ENCODE measurements around the gene GCNT4. TPM values are rescaled to one million over a fixed set of nuclear protein-coding genes. Genes with fewer than 3 reads are reported as not detected.

The GCNT4 gene
- polyA plus RNA-seq (2012; ENCODE audit: insufficient read length, low read depth): not detected

GRCh38 chr5:75052192-75053053 lies at the start of gene GCNT4:
TSS of gene GCNT4 (minus strand) at chr5:75052558. CDS start at chr5:75030037, 22,521 bp downstream.
- TF ChIP-seq, protein P1, sequence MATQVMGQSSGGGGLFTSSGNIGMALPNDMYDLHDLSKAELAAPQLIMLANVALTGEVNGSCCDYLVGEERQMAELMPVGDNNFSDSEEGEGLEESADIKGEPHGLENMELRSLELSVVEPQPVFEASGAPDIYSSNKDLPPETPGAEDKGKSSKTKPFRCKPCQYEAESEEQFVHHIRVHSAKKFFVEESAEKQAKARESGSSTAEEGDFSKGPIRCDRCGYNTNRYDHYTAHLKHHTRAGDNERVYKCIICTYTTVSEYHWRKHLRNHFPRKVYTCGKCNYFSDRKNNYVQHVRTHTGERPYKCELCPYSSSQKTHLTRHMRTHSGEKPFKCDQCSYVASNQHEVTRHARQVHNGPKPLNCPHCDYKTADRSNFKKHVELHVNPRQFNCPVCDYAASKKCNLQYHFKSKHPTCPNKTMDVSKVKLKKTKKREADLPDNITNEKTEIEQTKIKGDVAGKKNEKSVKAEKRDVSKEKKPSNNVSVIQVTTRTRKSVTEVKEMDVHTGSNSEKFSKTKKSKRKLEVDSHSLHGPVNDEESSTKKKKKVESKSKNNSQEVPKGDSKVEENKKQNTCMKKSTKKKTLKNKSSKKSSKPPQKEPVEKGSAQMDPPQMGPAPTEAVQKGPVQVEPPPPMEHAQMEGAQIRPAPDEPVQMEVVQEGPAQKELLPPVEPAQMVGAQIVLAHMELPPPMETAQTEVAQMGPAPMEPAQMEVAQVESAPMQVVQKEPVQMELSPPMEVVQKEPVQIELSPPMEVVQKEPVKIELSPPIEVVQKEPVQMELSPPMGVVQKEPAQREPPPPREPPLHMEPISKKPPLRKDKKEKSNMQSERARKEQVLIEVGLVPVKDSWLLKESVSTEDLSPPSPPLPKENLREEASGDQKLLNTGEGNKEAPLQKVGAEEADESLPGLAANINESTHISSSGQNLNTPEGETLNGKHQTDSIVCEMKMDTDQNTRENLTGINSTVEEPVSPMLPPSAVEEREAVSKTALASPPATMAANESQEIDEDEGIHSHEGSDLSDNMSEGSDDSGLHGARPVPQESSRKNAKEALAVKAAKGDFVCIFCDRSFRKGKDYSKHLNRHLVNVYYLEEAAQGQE (IDR thresholded peaks at IDR 0.05; ENCODE audit: insufficient read depth in 1 of 2, low read depth in 2 of 2, low read length in 2 of 2): no peak
- TF ChIP-seq TAF1 (IDR thresholded peaks at IDR 0.05; ENCODE audit: borderline replicate concordance, insufficient read depth, low read length) (no peak), FOXP2 (optimal IDR thresholded peaks at IDR 0.05; ENCODE audit: borderline replicate concordance, extremely low read depth, extremely low read length, insufficient read depth) (no peak), POLR2AphosphoS5 (IDR thresholded peaks at IDR 0.05; ENCODE audit: low read depth, low read length) (no peak), SIN3A (IDR thresholded peaks at IDR 0.05; ENCODE audit: borderline replicate concordance, insufficient read depth, low read length) (no peak)

DNA sequence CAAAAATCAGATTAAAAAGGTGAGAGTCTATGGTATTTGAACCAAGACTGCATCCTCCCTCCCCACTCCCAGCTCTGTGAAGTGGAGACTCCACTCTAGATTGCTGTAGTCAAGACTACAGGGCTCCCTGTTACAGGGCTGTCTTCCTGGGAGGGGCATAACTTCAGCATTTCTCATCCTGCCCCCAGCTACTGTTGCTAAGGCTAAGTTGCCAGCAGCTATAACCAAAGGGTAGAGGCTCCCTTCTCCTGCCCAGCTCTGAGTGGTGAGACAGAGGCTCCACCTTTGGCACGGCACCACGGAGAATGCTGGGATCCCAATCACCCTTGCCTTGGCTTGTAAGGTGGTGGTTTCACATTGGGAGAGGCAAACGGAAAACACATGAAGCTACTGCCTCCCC lies 39.2 kb upstream of the GCNT4 start:
- no peak for TF ChIP-seq POLR2AphosphoS5 (IDR thresholded peaks at IDR 0.05; ENCODE audit: low read depth, low read length)
- no peak for TF ChIP-seq TAF1 (IDR thresholded peaks at IDR 0.05; ENCODE audit: borderline replicate concordance, insufficient read depth, low read length)
- no peak for TF ChIP-seq FOXP2 (optimal IDR thresholded peaks at IDR 0.05; ENCODE audit: borderline replicate concordance, extremely low read depth, extremely low read length, insufficient read depth)
- TF ChIP-seq, protein P1 (IDR thresholded peaks at IDR 0.05; ENCODE audit: insufficient read depth in 1 of 2, low read depth in 2 of 2, low read length in 2 of 2): no peak
- TF ChIP-seq SIN3A (IDR thresholded peaks at IDR 0.05; ENCODE audit: borderline replicate concordance, insufficient read depth, low read length): no peak

GRCh38 chr5:75089662-75090061 lies 37.3 kb upstream of the GCNT4 start:
- TF ChIP-seq, protein P1 (IDR thresholded peaks at IDR 0.05; ENCODE audit: insufficient read depth in 1 of 2, low read depth in 2 of 2, low read length in 2 of 2): no peak
- no peak for TF ChIP-seq SIN3A (IDR thresholded peaks at IDR 0.05; ENCODE audit: borderline replicate concordance, insufficient read depth, low read length)
- no peak for TF ChIP-seq FOXP2 (optimal IDR thresholded peaks at IDR 0.05; ENCODE audit: borderline replicate concordance, extremely low read depth, extremely low read length, insufficient read depth)
- no peak for TF ChIP-seq TAF1 (IDR thresholded peaks at IDR 0.05; ENCODE audit: borderline replicate concordance, insufficient read depth, low read length)
- TF ChIP-seq POLR2AphosphoS5 (IDR thresholded peaks at IDR 0.05; ENCODE audit: low read depth, low read length): no peak

DNA sequence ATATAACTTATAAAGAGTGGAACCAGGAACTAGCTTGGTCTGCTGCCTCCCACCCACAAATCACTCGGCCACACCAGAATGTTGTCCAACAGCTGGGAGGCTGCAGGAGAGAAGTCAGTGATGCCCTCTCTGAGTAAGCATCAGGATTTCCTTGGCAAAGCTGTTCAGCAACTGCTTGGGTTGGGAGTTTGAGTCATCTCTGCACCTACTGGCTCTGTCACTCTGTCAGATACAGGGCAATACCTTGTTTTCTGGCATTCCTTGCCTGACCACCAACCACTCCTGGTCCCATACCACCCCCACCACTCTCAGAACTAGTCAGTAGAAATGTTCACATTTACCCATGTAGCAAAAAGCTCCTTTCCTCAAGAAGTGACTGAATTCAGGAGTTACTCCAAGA lies 36.8 kb upstream of the GCNT4 start:
- TF ChIP-seq SIN3A (IDR thresholded peaks at IDR 0.05; ENCODE audit: borderline replicate concordance, insufficient read depth, low read length) (no peak), TAF1 (IDR thresholded peaks at IDR 0.05; ENCODE audit: borderline replicate concordance, insufficient read depth, low read length) (no peak), FOXP2 (optimal IDR thresholded peaks at IDR 0.05; ENCODE audit: borderline replicate concordance, extremely low read depth, extremely low read length, insufficient read depth) (no peak), POLR2AphosphoS5 (IDR thresholded peaks at IDR 0.05; ENCODE audit: low read depth, low read length) (no peak)
- TF ChIP-seq, protein P1 (IDR thresholded peaks at IDR 0.05; ENCODE audit: insufficient read depth in 1 of 2, low read depth in 2 of 2, low read length in 2 of 2): no peak

All from PFSK-1 (cell line).